Astrocyte of the spinal cord (primary cell): ENCODE measurements around the gene FGD6.

Experiments used
- DNase-seq: peaks from one replicate; pipeline ENCODE4 v3.0.0; 2011; ENCODE audit warnings: low read depth, low spot score
- H3K4me3 ChIP-seq: 2 replicates; pipeline ENCODE4 v1.5.1; 2011; ENCODE audit warnings: low read depth, mild to moderate bottlenecking, low read length, moderate library complexity
- in situ Hi-C: cut with HindIII; loops from 2 replicates; pipeline ENCODE4 v1.10.0; 2017; ENCODE audit warnings: low sequenced_read_pairs
- TF ChIP-seq, protein P1 (sequence below): IDR thresholded peaks from 2 replicates; pipeline ENCODE4 v1.5.1; 2012; ENCODE audit warnings: low read depth, mild to moderate bottlenecking, low read length, inconsistent platforms

FGD6 gene

GRCh38 chr12:95217377-95218149 is at the start of gene FGD6, which contains the start of gene VEZT:
Gene FGD6, minus strand, starts transcription at chr12:95217467. Its CDS starts 227 bp downstream, at chr12:95217240.
Gene VEZT, plus strand, starts transcription at chr12:95217807. Its CDS starts 44 bp downstream, at chr12:95217851.
- TF ChIP-seq, protein P1, sequence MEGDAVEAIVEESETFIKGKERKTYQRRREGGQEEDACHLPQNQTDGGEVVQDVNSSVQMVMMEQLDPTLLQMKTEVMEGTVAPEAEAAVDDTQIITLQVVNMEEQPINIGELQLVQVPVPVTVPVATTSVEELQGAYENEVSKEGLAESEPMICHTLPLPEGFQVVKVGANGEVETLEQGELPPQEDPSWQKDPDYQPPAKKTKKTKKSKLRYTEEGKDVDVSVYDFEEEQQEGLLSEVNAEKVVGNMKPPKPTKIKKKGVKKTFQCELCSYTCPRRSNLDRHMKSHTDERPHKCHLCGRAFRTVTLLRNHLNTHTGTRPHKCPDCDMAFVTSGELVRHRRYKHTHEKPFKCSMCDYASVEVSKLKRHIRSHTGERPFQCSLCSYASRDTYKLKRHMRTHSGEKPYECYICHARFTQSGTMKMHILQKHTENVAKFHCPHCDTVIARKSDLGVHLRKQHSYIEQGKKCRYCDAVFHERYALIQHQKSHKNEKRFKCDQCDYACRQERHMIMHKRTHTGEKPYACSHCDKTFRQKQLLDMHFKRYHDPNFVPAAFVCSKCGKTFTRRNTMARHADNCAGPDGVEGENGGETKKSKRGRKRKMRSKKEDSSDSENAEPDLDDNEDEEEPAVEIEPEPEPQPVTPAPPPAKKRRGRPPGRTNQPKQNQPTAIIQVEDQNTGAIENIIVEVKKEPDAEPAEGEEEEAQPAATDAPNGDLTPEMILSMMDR: peak; percentile 58
- peak within 1 kb of the TSS; percentile 88 for H3K4me3 ChIP-seq
- peak; percentile 100 for DNase-seq
- in situ Hi-C loops: no loop called here

GRCh38 chr12:95266254-95266653 is 49.0 kb upstream of the FGD6 start:
- in situ Hi-C loops: no loop called here
- H3K4me3 ChIP-seq: no peak overlapping the region
- TF ChIP-seq, protein P1: no peak
- no peak for DNase-seq

GRCh38 chr12:95265765-95266164 is 48.5 kb upstream of the FGD6 start:
- in situ Hi-C loops: no loop called here
- no peak for DNase-seq
- TF ChIP-seq, protein P1: no peak
- no peak overlapping the region for H3K4me3 ChIP-seq

DNA sequence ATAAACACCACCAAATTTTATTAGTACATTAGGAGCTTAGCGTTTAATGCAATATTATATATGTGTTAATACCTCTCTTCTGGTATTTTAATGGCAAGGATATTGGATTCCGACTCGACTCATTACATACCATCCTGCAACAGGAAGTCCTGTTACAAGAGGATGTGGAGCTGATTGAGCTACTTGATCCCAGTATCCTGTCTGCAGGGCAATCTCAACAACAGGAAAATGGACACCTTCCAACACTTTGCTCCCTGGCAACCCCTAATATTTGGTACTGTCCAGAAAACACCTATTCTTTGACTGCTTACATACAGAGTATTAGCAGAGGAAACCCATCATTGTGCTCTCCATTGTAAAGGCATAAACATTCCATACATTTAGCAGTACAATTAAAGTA is 45.5 kb upstream of the FGD6 start:
- H3K4me3 ChIP-seq: no peak overlapping the region
- no peak for DNase-seq
- in situ Hi-C loops: no loop called here
- TF ChIP-seq, protein P1: no peak

DNA sequence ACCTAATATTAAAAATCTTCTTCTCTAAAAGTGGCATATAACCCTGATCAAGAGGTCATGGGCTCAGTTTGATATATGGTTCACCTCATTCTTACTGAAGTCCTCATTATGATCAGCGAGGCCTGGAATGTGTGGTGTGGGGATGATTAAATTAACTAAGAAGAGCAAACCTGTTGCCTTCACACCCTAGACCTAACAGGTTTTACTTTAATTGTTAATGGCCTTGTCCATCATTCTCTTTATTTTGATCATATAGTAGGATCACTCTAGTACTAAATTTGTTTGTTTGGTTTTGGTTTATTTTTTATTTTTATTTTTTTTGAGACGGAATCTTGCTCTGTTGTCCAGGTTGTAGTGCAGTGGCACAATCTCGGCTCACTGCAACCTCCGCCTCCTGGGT is 43.8 kb upstream of the FGD6 start:
- no peak overlapping the region for H3K4me3 ChIP-seq
- TF ChIP-seq, protein P1: no peak
- DNase-seq: no peak
- in situ Hi-C loops: no loop called here

DNA sequence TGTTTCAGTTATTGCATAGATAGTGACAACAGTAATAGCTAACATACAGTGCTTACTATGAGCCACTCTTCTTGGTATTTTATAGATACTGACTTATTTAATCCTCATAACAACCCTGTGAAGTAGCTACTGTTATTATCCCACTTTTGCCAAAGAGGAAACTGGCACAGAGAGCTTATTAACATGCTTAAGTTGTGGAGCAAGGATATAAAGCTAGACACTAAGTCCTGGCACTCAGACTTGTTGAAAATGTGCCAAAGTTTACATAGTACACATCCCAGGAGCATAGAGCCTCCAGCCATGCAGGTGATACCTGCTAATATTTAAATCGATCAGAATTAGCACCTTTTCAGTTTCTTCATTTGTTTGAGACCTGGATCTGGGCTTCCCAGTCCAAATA is 42.1 kb upstream of the FGD6 start:
- DNase-seq: no peak
- H3K4me3 ChIP-seq: no peak overlapping the region
- TF ChIP-seq, protein P1: no peak
- in situ Hi-C loops: no loop called here
